K562 (cell line): Measurements from ENCODE around the gene HDLBP. TPM values are rescaled to one million over a fixed set of nuclear protein-coding genes. Genes with fewer than 3 reads are reported as not detected.

Experiments used
- ATAC-seq: fragments of 200-7000 bp; cut with Tn5 transposase; 3 replicates; pipeline ENCODE4 v1.9.1; 2020; ENCODE audit warnings: moderate library complexity
- BruUV-seq: library from RNA; stranded (reverse); fragments of 400-500 nt; replicated peaks from 2 replicates; lab custom pipeline; 2021; lab: Mats Ljungman, UMichigan
- CTCF ChIA-PET: fragments of 300-600 bp; formaldehyde crosslinking; extraction: SDS; loops from one replicate; lab custom pipeline; 2021; ENCODE audit warnings: low intra/inter-chr PET ratio; lab: Yijun Ruan, JAX
- POLR2A ChIA-PET: fragments of 300-600, 350-650 bp; sonication (Branson Sonifier 250); formaldehyde crosslinking; extraction: SDS; loops from one replicate; lab custom pipeline; 2021; ENCODE audit warnings: antibody characterized with exemption, inconsistent platforms; lab: Yijun Ruan, JAX
- DNase-seq, 4 experiments: peaks; one replicate each; pipeline versions ENCODE4 v3.0.0 to v3.0.0-alpha.2; 2011 to 2018; ENCODE audit warnings: low spot score in 3 of 4, mixed read lengths in 3 of 4; ENCODE audit errors: extremely low read depth in 1 of 4
- FAIRE-seq: peaks from 2 replicates; lab custom pipeline; 2011; peaks lifted over from hg19 to GRCh38; lab: Jason Lieb, UNC
- H2AFZ ChIP-seq: 2 replicates; pipeline ENCODE4 v1.6.0; 2011; ENCODE audit warnings: low read depth, low read length, control low read depth, inconsistent platforms
- H3K27ac ChIP-seq: fragments of 200-600 bp; 3 replicates; pipeline ENCODE4 v1.8.0; 2011; ENCODE audit warnings: low read depth, mild to moderate bottlenecking, control low read depth, inconsistent platforms, low read length, moderate library complexity, mixed read lengths; ENCODE audit errors: extremely low read depth
- H3K27me3 ChIP-seq, 2 experiments: fragments of 300-600 bp in 1 of 2; 2 replicates in 1 of 2; 3 replicates in 1 of 2; pipeline versions ENCODE4 v1.6.0 to v1.8.0; 2011; ENCODE audit warnings: inconsistent platforms in 2 of 2, low read length in 2 of 2, mild to moderate bottlenecking in 1 of 2, mixed read lengths in 1 of 2, moderate library complexity in 1 of 2; ENCODE audit not compliant: control insufficient read depth in 2 of 2, insufficient read depth in 2 of 2
- H3K36me3 ChIP-seq: fragments of 300-600 bp; 3 replicates; pipeline ENCODE4 v1.8.0; 2011; ENCODE audit warnings: mild to moderate bottlenecking, low read length, inconsistent platforms; ENCODE audit not compliant: control insufficient read depth, insufficient read depth
- H3K4me1 ChIP-seq, 2 experiments: fragments of 200-600 bp in 1 of 2; replicated peaks in 1 of 2; 2 replicates in 1 of 2; 3 replicates in 1 of 2; pipeline versions ENCODE4 v1.5.1 to v1.8.0; 2011; ENCODE audit warnings: inconsistent platforms in 2 of 2, low read length in 2 of 2, mild to moderate bottlenecking in 1 of 2, mixed read lengths in 1 of 2, moderate library complexity in 1 of 2; ENCODE audit not compliant: control insufficient read depth in 2 of 2, insufficient read depth in 2 of 2
- H3K4me2 ChIP-seq: 2 replicates; pipeline ENCODE4 v1.6.1; 2011; ENCODE audit warnings: low read length, control low read depth, inconsistent platforms, mixed read lengths; ENCODE audit not compliant: insufficient read depth
- H3K4me3 ChIP-seq: fragments of 200-600 bp; sonication (generic), shearing (Covaris generic); 2 replicates; pipeline ENCODE4 v1.5.1; 2016; ENCODE audit warnings: control low read depth, inconsistent platforms
- H3K79me2 ChIP-seq: fragments of 200-600 bp; 3 replicates; pipeline ENCODE4 v1.8.0; 2011; ENCODE audit warnings: low read length, inconsistent platforms; ENCODE audit not compliant: control insufficient read depth, insufficient read depth
- H3K9ac ChIP-seq, 2 experiments: 2 replicates each; pipeline versions ENCODE4 v1.6.0 to v1.6.1; 2011; ENCODE audit warnings: low read depth in 2 of 2, low read length in 2 of 2, control low read depth in 1 of 2, inconsistent platforms in 1 of 2, mild to moderate bottlenecking in 1 of 2, mixed read lengths in 1 of 2; ENCODE audit not compliant: insufficient read depth in 1 of 2
- H3K9me1 ChIP-seq: one replicate; pipeline ENCODE4 v1.6.0; 2011; ENCODE audit warnings: inconsistent platforms, mild to moderate bottlenecking, low read length, moderate library complexity; ENCODE audit not compliant: control insufficient read depth, insufficient read depth
- H3K9me3 ChIP-seq: replicated peaks from 2 replicates; pipeline ENCODE4 v1.5.1; 2011; ENCODE audit warnings: low read depth, low read length, inconsistent platforms; ENCODE audit not compliant: control insufficient read depth, insufficient read depth
- H4K20me1 ChIP-seq: replicated peaks from 2 replicates; pipeline ENCODE4 v1.6.1; 2011; ENCODE audit warnings: low read length, inconsistent platforms, mixed read lengths; ENCODE audit not compliant: control insufficient read depth, insufficient read depth
- WGBS: fragments of 100-300 bp; shearing (Covaris generic); methylation state at CpG from one replicate; pipeline ENCODE4 v1.1.6; 2016; ENCODE audit warnings: low coverage, mixed read lengths; ENCODE audit not compliant: insufficient coverage; ENCODE audit errors: missing lambda C conversion rate; 5-methylcytosine and 5-hydroxymethylcytosine counted together
- in situ Hi-C: fragments of 300-500 bp; cut with MboI; formaldehyde crosslinking; loops from 4 replicates; pipeline ENCODE4 v1.15.0; 2018; ENCODE audit warnings: inconsistent platforms, mixed read lengths
- intact Hi-C: fragments of 100-400 bp; cut with micrococcal nuclease; formaldehyde crosslinking; loops from 2 replicates; pipeline ENCODE4 v1.14.2; 2022
- polyA plus RNA-seq, 8 experiments: library from polyadenylated mRNA; depleted of rRNA in 4 of 8; stranded (reverse) in 5 of 8; unstranded in 3 of 8; fragments of >200 nt; fragmentation: Nextera tagmentation in 2 of 8; fragmentation: Illumina TruSeq in 1 of 8; extraction: Ambion mirVana in 2 of 8; extraction: Trizol in 1 of 8; gene quantifications; 2 replicates each; pipeline versions ENCODE4 v1.2.1 to v1.2.3, GENCODE V29; 2011 to 2014; ENCODE audit warnings: inconsistent platforms in 1 of 8, missing spikeins in 1 of 8
- total RNA-seq, 7 experiments: library from RNA; depleted of rRNA in 6 of 7; stranded (reverse); fragments of >200 nt in 6 of 7; fragmentation: Illumina TruSeq in 2 of 7; extraction: Trizol in 2 of 7; gene quantifications; 2 replicates each; pipeline versions ENCODE4 v1.2.1 to v1.2.3, GENCODE V29; 2011 to 2021; ENCODE audit warnings: low replicate concordance in 1 of 7
- TF ChIP-seq, protein P1 (sequence below): fragments of 250-450 bp; sonication (Bioruptor Pico); IDR thresholded peaks from 2 replicates; pipeline ENCODE4 v1.5.0; 2020; ENCODE audit warnings: mild to moderate bottlenecking, borderline replicate concordance

HDLBP gene
- total and polyA plus RNA-seq, 9 of the 15 experiments (the other 6 are each of a cell fraction or from before 2014, with no cell fraction given), result 24.4 to 378 (median 146) TPM

DNA sequence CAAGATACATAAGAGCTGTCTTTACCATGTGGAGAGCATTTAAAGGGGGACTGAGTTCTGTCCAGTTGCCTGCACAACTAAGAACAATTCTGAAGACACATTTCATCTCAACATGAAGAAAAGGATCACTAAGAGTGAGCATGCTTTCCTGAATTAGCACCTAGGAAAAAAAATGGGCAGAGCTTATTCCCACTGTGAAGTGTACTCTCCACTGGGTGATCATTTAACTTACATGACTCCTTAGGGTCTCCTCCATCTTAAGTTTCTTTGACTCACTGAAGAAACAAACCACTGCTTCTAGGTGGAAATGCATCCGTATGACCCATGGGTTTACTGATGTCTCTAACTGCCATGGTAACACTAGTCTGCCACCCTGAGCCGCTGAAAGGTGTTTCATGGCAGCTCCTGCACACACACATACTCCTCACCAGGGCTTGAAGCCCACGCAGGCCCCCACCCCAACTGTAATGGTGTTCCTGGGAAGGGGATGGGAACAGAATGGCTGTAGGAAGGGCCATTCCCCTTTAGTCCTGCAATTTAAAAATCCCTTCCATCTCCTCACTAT lies 27.1 kb downstream of the HDLBP start:
- in situ Hi-C loops (no loop called here), intact Hi-C loops (no loop called here)
- Histone ChIP-seq H3K4me1 (no peaks in the 10 kb centered on the region; a peak in 2 of 5 replicates), H2AFZ (no peak overlapping the region), H3K36me3 (peaks cover 29% of the 10 kb centered on the region; the same call in 2 of the 3 replicates), H3K4me3 (no peak overlapping the region), H3K9me3 (no peaks in the 10 kb centered on the region), H3K9ac (no peak overlapping the region), H3K4me2 (no peak overlapping the region), H3K27ac (no peak overlapping the region), H3K9me1 (no peaks in the 10 kb centered on the region), H4K20me1 (0 out of 2 replicates have a peak, but pooled peaks cover 13% of the 10 kb centered on the region), H3K27me3 (no peaks in the 10 kb centered on the region), H3K79me2 (peaks cover 82% of the 10 kb centered on the region)
- FAIRE-seq (no peak), ATAC-seq (no peak), DNase-seq (no peak)
- ChIA-PET CTCF (no interaction called here), POLR2A (interaction anchor here (0.6 to 2.1 kb wide), 2 partner anchors 9 to 15 kb away, joined by 3 to 8 read pairs; no protein-coding TSS in a partner anchor)
- TF ChIP-seq, protein P1, sequence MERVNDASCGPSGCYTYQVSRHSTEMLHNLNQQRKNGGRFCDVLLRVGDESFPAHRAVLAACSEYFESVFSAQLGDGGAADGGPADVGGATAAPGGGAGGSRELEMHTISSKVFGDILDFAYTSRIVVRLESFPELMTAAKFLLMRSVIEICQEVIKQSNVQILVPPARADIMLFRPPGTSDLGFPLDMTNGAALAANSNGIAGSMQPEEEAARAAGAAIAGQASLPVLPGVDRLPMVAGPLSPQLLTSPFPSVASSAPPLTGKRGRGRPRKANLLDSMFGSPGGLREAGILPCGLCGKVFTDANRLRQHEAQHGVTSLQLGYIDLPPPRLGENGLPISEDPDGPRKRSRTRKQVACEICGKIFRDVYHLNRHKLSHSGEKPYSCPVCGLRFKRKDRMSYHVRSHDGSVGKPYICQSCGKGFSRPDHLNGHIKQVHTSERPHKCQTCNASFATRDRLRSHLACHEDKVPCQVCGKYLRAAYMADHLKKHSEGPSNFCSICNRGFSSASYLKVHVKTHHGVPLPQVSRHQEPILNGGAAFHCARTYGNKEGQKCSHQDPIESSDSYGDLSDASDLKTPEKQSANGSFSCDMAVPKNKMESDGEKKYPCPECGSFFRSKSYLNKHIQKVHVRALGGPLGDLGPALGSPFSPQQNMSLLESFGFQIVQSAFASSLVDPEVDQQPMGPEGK (CRISPR knock-in tag), result no peak
- no TSS peak for BruUV-seq
- 90% methylated on average over 3 of the region's 3 CpGs for WGBS
